ENCODE data around the gene UBTF. TPM values are rescaled to one million over a fixed set of nuclear protein-coding genes. Genes with fewer than 3 reads are reported as not detected.

Gene UBTF
- total and polyA plus RNA-seq, 2 donors (not counting 1 experiment from before 2014, with no cell fraction given), result 43.1 to 179 TPM

DNA sequence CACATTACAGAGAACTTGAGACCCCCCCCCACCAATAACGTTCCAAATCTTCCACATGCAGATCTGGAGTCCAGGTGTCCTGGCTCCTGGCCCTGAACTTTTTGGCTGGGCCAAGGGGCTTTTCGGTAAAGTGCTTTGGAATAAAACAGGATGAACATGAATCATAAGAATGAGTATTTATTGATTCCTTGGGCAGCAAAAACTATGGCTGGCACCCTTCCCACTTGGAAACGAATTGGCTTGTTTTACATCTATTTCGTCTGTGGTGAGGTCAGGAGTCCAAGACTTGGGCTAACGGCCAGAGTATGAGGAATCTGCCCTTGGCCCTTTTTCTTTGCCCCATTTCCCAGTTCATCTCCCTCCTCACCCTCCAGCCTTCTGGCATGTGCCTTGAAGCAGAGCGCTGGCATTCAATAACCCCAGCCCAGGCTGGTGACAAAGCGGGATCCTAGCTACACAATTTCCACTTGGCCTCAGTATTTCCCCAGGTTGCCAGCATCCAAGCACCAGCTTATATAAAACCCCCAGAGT is 4.1 kb upstream of the UBTF start:
- POLR2A ChIA-PET, result no interaction called here
- no peaks in the 10 kb centered on the region for H3K9me3 ChIP-seq (ENCODE audit: control extremely low read depth in 1 of 3, control insufficient read depth in 2 of 3, insufficient read depth in 1 of 3, low read length in 2 of 3)
- DNase-seq (no peak), ATAC-seq (ENCODE audit: low read depth) (no peak)
- H3K36me3 ChIP-seq (replicated peaks in 1 of 2; ENCODE audit: control extremely low read depth in 1 of 2, control insufficient read depth in 1 of 2, extremely low read depth in 1 of 2, insufficient read depth in 2 of 2, low read length in 1 of 2), result no peaks in the 10 kb centered on the region
- CTCF ChIA-PET, result interaction anchor here (1.0 to 2.7 kb wide), 4 partner anchors 13 to 107 kb away, joined by 4 to 10 read pairs (median 6); no protein-coding TSS in a partner anchor
- no peaks in the 10 kb centered on the region for H4K20me1 ChIP-seq (ENCODE audit: control insufficient read depth, insufficient read depth, low read length, poor library complexity, severe bottlenecking)
- peaks cover 7% of the 10 kb centered on the region for H3K79me2 ChIP-seq (ENCODE audit: control insufficient read depth, insufficient read depth, low read length)
- no peak overlapping the region for H3K4me3 ChIP-seq (ENCODE audit: control extremely low read depth in 1 of 5, extremely low read depth in 1 of 5, insufficient read depth in 1 of 5, low read depth in 2 of 5, low read length in 4 of 5)
- Mint-ChIP-seq H3K27me3 (no peaks in the 10 kb centered on the region), H3K4me1 (peaks cover 11% of the 10 kb centered on the region), H3K27ac (peak overlapping the region; percentile 41), H3K9me3 (ENCODE audit: insufficient read depth) (no peaks in the 10 kb centered on the region), H3K4me3 (no peak overlapping the region)
- H2AFZ ChIP-seq (ENCODE audit: insufficient read depth, low read depth, low read length, poor library complexity, severe bottlenecking), result no peak overlapping the region
- 98% methylated on average over 5 of the region's 7 CpGs for WGBS (ENCODE audit: insufficient coverage)
- peaks cover 6% of the 10 kb centered on the region in 2 donors for H3K4me1 ChIP-seq (ENCODE audit: control insufficient read depth in 2 of 2, insufficient read depth in 2 of 2, low read length in 2 of 2)
- no peak overlapping the region for H3K4me2 ChIP-seq (replicated peaks; ENCODE audit: low read depth, low read length, poor library complexity, severe bottlenecking)
- no peak overlapping the region for H3K9ac ChIP-seq (ENCODE audit: low read length)
- intact Hi-C loops (cut with micrococcal nuclease), result no loop called here
- TF ChIP-seq EZH2 (IDR thresholded peaks at IDR 0.05; ENCODE audit: borderline replicate concordance, insufficient read depth, low read depth, low read length, poor library complexity, severe bottlenecking), result no peak
- TF ChIP-seq CTCF (IDR thresholded peaks at IDR 0.05), result no peak
- no peak overlapping the region for H3K27ac ChIP-seq (ENCODE audit: low read length in 2 of 2)
- H3K27me3 ChIP-seq (replicated peaks in 1 of 4; ENCODE audit: control extremely low read depth in 1 of 4, control insufficient read depth in 3 of 4, insufficient read depth in 4 of 4, low read length in 3 of 4), result no peaks in the 10 kb centered on the region

GRCh38 chr17:44222112-44222869 is 2.8 kb upstream of the UBTF start:
- Histone ChIP-seq H4K20me1 (ENCODE audit: control insufficient read depth, insufficient read depth, low read length, poor library complexity, severe bottlenecking) (no peaks in the 10 kb centered on the region), H3K36me3 (replicated peaks in 1 of 2; ENCODE audit: control extremely low read depth in 1 of 2, control insufficient read depth in 1 of 2, extremely low read depth in 1 of 2, insufficient read depth in 2 of 2, low read length in 1 of 2) (no peaks in the 10 kb centered on the region), H3K4me3 (ENCODE audit: control extremely low read depth in 1 of 5, extremely low read depth in 1 of 5, insufficient read depth in 1 of 5, low read depth in 2 of 5, low read length in 4 of 5) (peak overlapping the region; percentile 72 to 91 (median 87)), H3K79me2 (ENCODE audit: control insufficient read depth, insufficient read depth, low read length) (peaks cover 17% of the 10 kb centered on the region), H2AFZ (ENCODE audit: insufficient read depth, low read depth, low read length, poor library complexity, severe bottlenecking) (peak overlapping the region; percentile 71), H3K9me3 (ENCODE audit: control extremely low read depth in 1 of 3, control insufficient read depth in 2 of 3, insufficient read depth in 1 of 3, low read length in 2 of 3) (no peaks in the 10 kb centered on the region), H3K4me2 (replicated peaks; ENCODE audit: low read depth, low read length, poor library complexity, severe bottlenecking) (peak overlapping the region; percentile 92), H3K4me1 (ENCODE audit: control insufficient read depth in 2 of 2, insufficient read depth in 2 of 2, low read length in 2 of 2) (peaks cover 15% of the 10 kb centered on the region in 2 donors), H3K27me3 (replicated peaks in 1 of 4; ENCODE audit: control extremely low read depth in 1 of 4, control insufficient read depth in 3 of 4, insufficient read depth in 4 of 4, low read length in 3 of 4) (no peaks in the 10 kb centered on the region), H3K27ac (ENCODE audit: low read length in 2 of 2) (peak overlapping the region; percentile 9 to 75), H3K9ac (ENCODE audit: low read length) (peak overlapping the region; percentile 82)
- H3K27me3 Mint-ChIP-seq, result no peaks in the 10 kb centered on the region
- peak overlapping the region; percentile 92 for H3K27ac Mint-ChIP-seq
- peak overlapping the region; percentile 92 for H3K4me3 Mint-ChIP-seq
- TF ChIP-seq CTCF (IDR thresholded peaks at IDR 0.05) (no peak), EZH2 (IDR thresholded peaks at IDR 0.05; ENCODE audit: borderline replicate concordance, insufficient read depth, low read depth, low read length, poor library complexity, severe bottlenecking) (no peak)
- ChIA-PET POLR2A (interaction anchor here (0.6 to 7.8 kb wide), 19 partner anchors 12 to 930 kb away, joined by 3 to 100 read pairs (median 9); partner anchors contain the start of genes ATXN7L3, GRN, HEXIM1 and SLC25A39), CTCF (interaction anchor here (0.6 to 5.5 kb wide), 17 partner anchors 8 to 141 kb away, joined by 3 to 62 read pairs (median 8); partner anchors contain the start of genes FAM171A2, GRN, HDAC5 and SLC25A39)
- no peaks in the 10 kb centered on the region for H3K9me3 Mint-ChIP-seq (ENCODE audit: insufficient read depth)
- intact Hi-C loops (cut with micrococcal nuclease), result no loop called here
- peak; percentile 67 for DNase-seq
- WGBS (ENCODE audit: insufficient coverage), result 9% methylated on average over 35 of the region's 36 CpGs
- H3K4me1 Mint-ChIP-seq, result peaks cover 19% of the 10 kb centered on the region
- no peak for ATAC-seq (ENCODE audit: low read depth)

Data from B cell (primary cell).